Activated T-cell treated with anti-CD3 and anti-CD28 coated beads, Interleukin-2, amount 50 U/mL, for 72 hours (primary cell): Measurements from ENCODE around the gene RBMS3. TPM values are rescaled to one million over a fixed set of nuclear protein-coding genes. Genes with fewer than 3 reads are reported as not detected.

Experiments
- ATAC-seq, 2 donors: fragments of 150-1000 bp; cut with Tn5 transposase; replicated peaks in 1 of 2; 2 replicates each; pipeline ENCODE4 v1.10.0; 2021; ENCODE audit warnings: moderate library complexity in 2 of 2, mild to moderate bottlenecking in 1 of 2
- DNase-seq, 2 donors: peaks; one replicate each; pipeline ENCODE4 v3.0.0; 2021 to 2022; ENCODE audit warnings: mixed read lengths in 1 of 2
- H3K27ac Mint-ChIP-seq: one replicate; pipeline ENCODE4 v1.8.0; 2022; ENCODE audit warnings: mild to moderate bottlenecking, moderate library complexity, mixed read lengths
- H3K27me3 Mint-ChIP-seq: one replicate; pipeline ENCODE4 v1.8.0; 2022; ENCODE audit warnings: low read depth, mixed read lengths
- H3K36me3 Mint-ChIP-seq, 2 donors: one replicate each; pipeline ENCODE4 v1.8.0; 2022; ENCODE audit warnings: mixed read lengths in 2 of 2, mild to moderate bottlenecking in 1 of 2; ENCODE audit not compliant: insufficient read depth in 2 of 2
- H3K4me1 Mint-ChIP-seq: one replicate; pipeline ENCODE4 v1.8.0; 2022; ENCODE audit warnings: low read depth, mixed read lengths
- H3K4me3 Mint-ChIP-seq, 2 donors: one replicate each; pipeline ENCODE4 v1.8.0; 2022; ENCODE audit warnings: mild to moderate bottlenecking in 2 of 2, mixed read lengths in 2 of 2, moderate library complexity in 2 of 2
- H3K9me3 Mint-ChIP-seq, 2 donors: one replicate each; pipeline ENCODE4 v1.8.0; 2022; ENCODE audit warnings: mixed read lengths in 2 of 2
- total RNA-seq, 2 donors: library from RNA; stranded (reverse); gene quantifications; one replicate each; pipeline ENCODE4 v1.2.3, GENCODE V29; 2022

RBMS3 gene
- total RNA-seq, 2 donors from 2014 or later = 2.5 to 3.0 TPM

- Mint-ChIP-seq H3K36me3 (no peaks in the 10 kb centered on the region), H3K27me3 (no peaks in the 10 kb centered on the region), H3K9me3 (no peaks in the 10 kb centered on the region), H3K4me3 (no peak overlapping the region), H3K4me1 (no peaks in the 10 kb centered on the region), H3K27ac (no peak overlapping the region)
- ATAC-seq (no peak), DNase-seq (no peak)
Observed at GRCh38 chr3:29537889-29538609, 257.2 kb downstream of the RBMS3 start.

- no peaks in the 10 kb centered on the region for H3K36me3 Mint-ChIP-seq
- ATAC-seq = no peak
Observed at GRCh38 chr3:29538610-29538958, 257.7 kb downstream of the RBMS3 start.

GRCh38 chr3:29540544-29540943, 259.7 kb downstream of the RBMS3 start:
- H3K4me3 Mint-ChIP-seq = no peak overlapping the region
- no peaks in the 10 kb centered on the region for H3K9me3 Mint-ChIP-seq
- H3K4me1 Mint-ChIP-seq = no peaks in the 10 kb centered on the region
- H3K36me3 Mint-ChIP-seq = no peaks in the 10 kb centered on the region
- no peak overlapping the region for H3K27ac Mint-ChIP-seq
- DNase-seq (no peak), ATAC-seq (no peak)
- H3K27me3 Mint-ChIP-seq = no peaks in the 10 kb centered on the region

More at GRCh38 chr3:29538610-29538958, 257.7 kb downstream of the RBMS3 start:
- H3K4me3 Mint-ChIP-seq = no peak overlapping the region
- no peaks in the 10 kb centered on the region for H3K4me1 Mint-ChIP-seq
- no peaks in the 10 kb centered on the region for H3K9me3 Mint-ChIP-seq
- H3K27me3 Mint-ChIP-seq = no peaks in the 10 kb centered on the region
- H3K27ac Mint-ChIP-seq = no peak overlapping the region
- no peak for DNase-seq

GRCh38 chr3:29544701-29545363, 264.0 kb downstream of the RBMS3 start:
- no peaks in the 10 kb centered on the region for H3K4me1 Mint-ChIP-seq
- H3K4me3 Mint-ChIP-seq = no peak overlapping the region
- ATAC-seq = no peak
- no peaks in the 10 kb centered on the region for H3K36me3 Mint-ChIP-seq
- H3K9me3 Mint-ChIP-seq = no peaks in the 10 kb centered on the region
- DNase-seq = no peak
- no peaks in the 10 kb centered on the region for H3K27me3 Mint-ChIP-seq
- H3K27ac Mint-ChIP-seq = no peak overlapping the region

- Mint-ChIP-seq H3K4me1 (no peaks in the 10 kb centered on the region), H3K27me3 (no peaks in the 10 kb centered on the region), H3K9me3 (no peaks in the 10 kb centered on the region), H3K36me3 (no peaks in the 10 kb centered on the region), H3K27ac (no peak overlapping the region), H3K4me3 (no peak overlapping the region)
- ATAC-seq (no peak), DNase-seq (no peak)
Observed at GRCh38 chr3:29545615-29546014, 264.7 kb downstream of the RBMS3 start.

- ATAC-seq = no peak
- H3K4me1 Mint-ChIP-seq = peaks cover 8% of the 10 kb centered on the region
- no peaks in the 10 kb centered on the region for H3K36me3 Mint-ChIP-seq
- H3K27me3 Mint-ChIP-seq = no peaks in the 10 kb centered on the region
- H3K4me3 Mint-ChIP-seq = no peak overlapping the region
- no peaks in the 10 kb centered on the region for H3K9me3 Mint-ChIP-seq
- H3K27ac Mint-ChIP-seq = no peak overlapping the region
- no peak for DNase-seq
Observed at GRCh38 chr3:29552051-29552450, 271.2 kb downstream of the RBMS3 start.

GRCh38 chr3:29554566-29554965, 273.7 kb downstream of the RBMS3 start:
- Mint-ChIP-seq H3K9me3 (no peaks in the 10 kb centered on the region), H3K4me3 (no peak overlapping the region), H3K4me1 (peaks cover 8% of the 10 kb centered on the region), H3K27ac (peak overlapping the region; percentile 5), H3K27me3 (no peaks in the 10 kb centered on the region), H3K36me3 (no peaks in the 10 kb centered on the region)
- DNase-seq (no peak), ATAC-seq (no peak)

GRCh38 chr3:29555590-29555989, 274.7 kb downstream of the RBMS3 start:
- no peak for ATAC-seq
- Mint-ChIP-seq H3K4me3 (no peak overlapping the region), H3K9me3 (no peaks in the 10 kb centered on the region), H3K27ac (no peak overlapping the region), H3K27me3 (no peaks in the 10 kb centered on the region), H3K36me3 (no peaks in the 10 kb centered on the region), H3K4me1 (peaks cover 8% of the 10 kb centered on the region)
- no peak for DNase-seq

GRCh38 chr3:29557186-29557585, 276.3 kb downstream of the RBMS3 start:
- Mint-ChIP-seq H3K27ac (no peak overlapping the region), H3K9me3 (no peaks in the 10 kb centered on the region), H3K36me3 (no peaks in the 10 kb centered on the region), H3K4me3 (no peak overlapping the region), H3K27me3 (no peaks in the 10 kb centered on the region), H3K4me1 (peaks cover 8% of the 10 kb centered on the region)
- DNase-seq (no peak), ATAC-seq (no peak)

GRCh38 chr3:29557825-29558224, 277.0 kb downstream of the RBMS3 start:
- no peaks in the 10 kb centered on the region for H3K27me3 Mint-ChIP-seq
- DNase-seq (no peak), ATAC-seq (no peak)
- no peak overlapping the region for H3K4me3 Mint-ChIP-seq
- H3K4me1 Mint-ChIP-seq = peaks cover 8% of the 10 kb centered on the region
- no peak overlapping the region for H3K27ac Mint-ChIP-seq
- no peaks in the 10 kb centered on the region for H3K36me3 Mint-ChIP-seq
- no peaks in the 10 kb centered on the region for H3K9me3 Mint-ChIP-seq

GRCh38 chr3:29559741-29560465, 279.0 kb downstream of the RBMS3 start:
- no peaks in the 10 kb centered on the region for H3K4me1 Mint-ChIP-seq
- no peak overlapping the region for H3K4me3 Mint-ChIP-seq
- H3K36me3 Mint-ChIP-seq = no peaks in the 10 kb centered on the region
- no peaks in the 10 kb centered on the region for H3K9me3 Mint-ChIP-seq
- H3K27ac Mint-ChIP-seq = no peak overlapping the region
- H3K27me3 Mint-ChIP-seq = no peaks in the 10 kb centered on the region
- DNase-seq = no peak
- ATAC-seq = no peak

- Mint-ChIP-seq H3K27me3 (no peaks in the 10 kb centered on the region), H3K27ac (no peak overlapping the region), H3K4me3 (no peak overlapping the region), H3K4me1 (no peaks in the 10 kb centered on the region), H3K36me3 (no peaks in the 10 kb centered on the region), H3K9me3 (no peaks in the 10 kb centered on the region)
- ATAC-seq (no peak), DNase-seq (no peak)
Observed at GRCh38 chr3:29561651-29562149, 280.8 kb downstream of the RBMS3 start.

GRCh38 chr3:29565236-29565635, 284.4 kb downstream of the RBMS3 start:
- ATAC-seq (no peak), DNase-seq (no peak)
- H3K27me3 Mint-ChIP-seq = no peaks in the 10 kb centered on the region
- H3K4me1 Mint-ChIP-seq = no peaks in the 10 kb centered on the region
- H3K9me3 Mint-ChIP-seq = no peaks in the 10 kb centered on the region
- H3K36me3 Mint-ChIP-seq = no peaks in the 10 kb centered on the region
- H3K4me3 Mint-ChIP-seq = no peak overlapping the region
- no peak overlapping the region for H3K27ac Mint-ChIP-seq
